ENCODE measurements around the gene CFAP410. TPM values are rescaled to one million over a fixed set of nuclear protein-coding genes. Genes with fewer than 3 reads are reported as not detected.
A peak's percentile ranks its signal among the peaks of the same experiment; 100 is the strongest.

Gene CFAP410
- total and polyA plus RNA-seq, 8 donors, result 16.5 to 31.5 (median 21.1) TPM

DNA sequence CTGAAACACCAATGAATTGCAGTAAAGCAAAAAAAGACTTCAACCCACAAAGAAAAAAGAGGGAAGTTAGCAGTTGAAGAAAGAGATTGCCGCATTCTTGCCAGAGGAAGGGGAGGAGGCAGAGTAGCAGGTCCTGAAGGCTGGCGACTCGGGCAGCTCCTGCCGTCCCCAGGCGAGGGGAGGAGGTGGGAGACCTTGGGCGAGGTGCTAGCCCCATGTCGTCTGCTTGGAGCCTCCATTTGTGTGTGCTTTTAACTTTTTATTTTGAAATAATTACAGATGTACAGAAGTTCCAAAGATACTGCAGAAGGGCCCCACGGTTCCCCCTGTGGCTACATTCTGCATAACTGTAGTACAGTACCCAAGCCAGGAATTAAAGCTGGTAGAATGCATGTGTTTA is 21.0 kb upstream of the CFAP410 start:
- peaks cover 0 to 43% of the 10 kb centered on the region in 2 donors for H3K4me1 ChIP-seq
- ATAC-seq (peak; percentile 38), DNase-seq (peak in 1 of 4 donors; percentile 70)
- intact Hi-C loops (cut with DNase I), result no loop called here
- no peaks in the 10 kb centered on the region for H3K9me3 ChIP-seq
- H3K36me3 ChIP-seq, result peaks cover 0 to 25% of the 10 kb centered on the region in 2 donors
- no peak overlapping the region for H3K4me3 ChIP-seq
- peak overlapping the region in 1 of 2 donors; percentile 82 for H3K27ac ChIP-seq
- H3K27me3 ChIP-seq, result no peaks in the 10 kb centered on the region
- TF ChIP-seq, protein P1, sequence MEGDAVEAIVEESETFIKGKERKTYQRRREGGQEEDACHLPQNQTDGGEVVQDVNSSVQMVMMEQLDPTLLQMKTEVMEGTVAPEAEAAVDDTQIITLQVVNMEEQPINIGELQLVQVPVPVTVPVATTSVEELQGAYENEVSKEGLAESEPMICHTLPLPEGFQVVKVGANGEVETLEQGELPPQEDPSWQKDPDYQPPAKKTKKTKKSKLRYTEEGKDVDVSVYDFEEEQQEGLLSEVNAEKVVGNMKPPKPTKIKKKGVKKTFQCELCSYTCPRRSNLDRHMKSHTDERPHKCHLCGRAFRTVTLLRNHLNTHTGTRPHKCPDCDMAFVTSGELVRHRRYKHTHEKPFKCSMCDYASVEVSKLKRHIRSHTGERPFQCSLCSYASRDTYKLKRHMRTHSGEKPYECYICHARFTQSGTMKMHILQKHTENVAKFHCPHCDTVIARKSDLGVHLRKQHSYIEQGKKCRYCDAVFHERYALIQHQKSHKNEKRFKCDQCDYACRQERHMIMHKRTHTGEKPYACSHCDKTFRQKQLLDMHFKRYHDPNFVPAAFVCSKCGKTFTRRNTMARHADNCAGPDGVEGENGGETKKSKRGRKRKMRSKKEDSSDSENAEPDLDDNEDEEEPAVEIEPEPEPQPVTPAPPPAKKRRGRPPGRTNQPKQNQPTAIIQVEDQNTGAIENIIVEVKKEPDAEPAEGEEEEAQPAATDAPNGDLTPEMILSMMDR (IDR thresholded peaks at IDR 0.05), result no peak

DNA sequence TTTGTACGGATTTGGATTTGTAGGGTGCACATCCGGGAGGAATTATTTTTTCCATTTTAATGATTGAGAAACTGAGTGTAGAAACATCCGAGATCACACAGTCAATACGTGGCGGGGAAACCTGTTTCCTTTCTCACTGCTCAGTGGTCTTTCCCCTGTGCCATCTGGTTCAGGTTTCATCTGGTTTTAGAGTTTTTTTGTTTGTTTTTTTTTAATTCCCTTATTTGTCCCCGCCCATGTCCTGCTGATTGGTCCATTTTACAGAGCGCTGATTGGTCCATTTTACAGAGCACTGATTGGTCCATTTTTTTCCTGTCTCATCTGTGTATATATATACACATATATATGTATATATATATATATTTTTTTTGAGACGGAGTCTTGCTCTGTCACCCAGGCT is 20.2 kb upstream of the CFAP410 start:
- no peak for DNase-seq
- Histone ChIP-seq H3K4me1 (peaks cover 0 to 50% of the 10 kb centered on the region in 2 donors), H3K27ac (peak overlapping the region in 1 of 2 donors; percentile 82), H3K36me3 (peaks cover 0 to 22% of the 10 kb centered on the region in 2 donors), H3K4me3 (no peak overlapping the region), H3K9me3 (no peaks in the 10 kb centered on the region), H3K27me3 (no peaks in the 10 kb centered on the region)
- TF ChIP-seq, protein P1 (IDR thresholded peaks at IDR 0.05), result no peak
- no peak for ATAC-seq
- intact Hi-C loops (cut with DNase I), result no loop called here

DNA sequence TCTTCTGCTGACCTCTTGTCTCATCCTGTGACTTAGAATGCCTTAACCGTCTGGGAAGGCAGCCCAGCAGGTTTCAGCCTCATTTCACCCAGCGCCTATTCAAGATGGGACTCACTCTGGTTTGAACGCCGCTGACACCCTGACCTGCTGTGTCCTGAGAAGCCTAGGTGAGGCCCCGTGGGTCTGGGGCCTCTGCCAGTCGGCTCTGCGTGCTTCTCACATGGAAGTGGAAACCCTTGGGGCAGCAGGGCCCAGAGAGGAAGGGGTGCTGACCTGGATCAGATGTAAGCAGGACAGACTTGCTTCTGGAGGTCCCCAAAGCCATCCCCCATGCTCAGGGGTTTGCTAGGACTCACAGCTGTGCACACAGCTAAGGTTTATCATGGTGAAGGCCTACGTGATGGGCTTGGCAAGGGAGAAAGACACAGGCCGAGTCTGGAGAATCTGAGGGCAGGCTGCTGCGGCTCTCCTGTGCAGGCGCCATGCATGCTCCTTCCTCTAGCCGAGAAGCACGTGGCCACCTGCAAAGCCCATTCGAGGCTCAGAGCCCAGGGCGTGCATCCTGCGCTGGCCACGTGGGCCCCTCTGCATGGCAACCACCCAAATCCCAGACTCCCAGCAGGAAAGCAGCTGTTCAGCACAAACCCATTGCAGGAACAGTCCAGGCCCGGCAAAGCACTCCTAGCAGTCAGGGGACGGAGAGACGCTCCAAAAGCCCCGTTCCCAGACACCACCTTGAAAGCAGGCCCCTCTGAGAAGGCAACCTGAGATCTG is 18.1 kb upstream of the CFAP410 start:
- DNase-seq (peak in 1 of 4 donors; percentile 58), ATAC-seq (no peak)
- H3K27ac ChIP-seq, result peak overlapping the region in 1 of 2 donors; percentile 57
- H3K9me3 ChIP-seq, result no peaks in the 10 kb centered on the region
- peaks cover 7 to 64% of the 10 kb centered on the region in 2 donors for H3K4me1 ChIP-seq
- H3K27me3 ChIP-seq, result peaks cover 2 to 11% of the 10 kb centered on the region in 2 donors
- intact Hi-C loops (cut with DNase I), result no loop called here
- TF ChIP-seq, protein P1 (IDR thresholded peaks at IDR 0.05), result no peak
- peaks cover 0 to 16% of the 10 kb centered on the region in 2 donors for H3K36me3 ChIP-seq
- H3K4me3 ChIP-seq, result no peak overlapping the region

DNA sequence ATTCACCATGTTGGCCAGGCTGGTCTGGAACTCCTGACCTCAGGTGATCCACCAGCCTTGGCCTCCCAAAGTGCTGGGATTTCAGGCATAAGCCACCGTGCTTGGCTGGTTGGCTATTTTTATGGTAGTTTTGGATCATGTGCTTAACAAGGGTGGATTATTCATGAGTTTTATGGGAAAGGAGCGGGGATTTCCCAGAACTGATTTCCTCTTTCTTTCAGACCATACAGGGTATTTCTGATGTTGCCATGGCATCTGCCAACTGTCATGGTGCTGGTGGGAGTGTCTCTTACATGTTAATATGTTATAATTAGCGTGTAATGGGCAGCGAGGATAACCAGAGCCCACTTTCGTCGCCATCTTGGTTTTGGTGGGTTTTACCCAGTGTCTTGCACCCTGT is 17.4 kb upstream of the CFAP410 start:
- H3K36me3 ChIP-seq, result peaks cover 0 to 16% of the 10 kb centered on the region in 2 donors
- H3K4me1 ChIP-seq, result peaks cover 7 to 68% of the 10 kb centered on the region in 2 donors
- DNase-seq (no peak), ATAC-seq (no peak)
- peak overlapping the region in 1 of 2 donors; percentile 57 for H3K27ac ChIP-seq
- no peak overlapping the region for H3K4me3 ChIP-seq
- no peaks in the 10 kb centered on the region for H3K9me3 ChIP-seq
- peaks cover 6 to 17% of the 10 kb centered on the region in 2 donors for H3K27me3 ChIP-seq
- intact Hi-C loops (cut with DNase I), result no loop called here
- TF ChIP-seq, protein P1 (IDR thresholded peaks at IDR 0.05), result no peak

DNA sequence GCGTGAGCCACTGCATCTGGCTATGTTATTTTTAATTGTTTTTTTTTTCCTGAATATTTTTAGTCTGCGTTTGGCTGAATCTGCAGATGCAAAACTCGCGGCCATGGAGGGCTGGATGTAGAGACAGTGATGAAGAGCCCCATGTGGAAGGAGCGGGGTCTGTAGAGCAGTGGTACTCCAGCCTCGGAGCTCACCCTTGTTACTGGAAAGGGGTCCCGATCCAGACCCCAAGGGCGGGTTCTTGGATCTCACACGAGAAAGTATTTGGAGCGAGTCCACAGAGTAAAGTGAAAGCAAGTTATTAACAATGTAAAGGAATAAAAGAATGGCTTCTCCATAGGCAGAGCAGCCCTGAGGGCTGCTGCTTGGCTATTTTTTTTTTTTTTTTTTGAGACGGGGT is 17.0 kb upstream of the CFAP410 start:
- no peak for DNase-seq
- no peak overlapping the region for H3K4me3 ChIP-seq
- peaks cover 7 to 21% of the 10 kb centered on the region in 2 donors for H3K27me3 ChIP-seq
- TF ChIP-seq, protein P1 (IDR thresholded peaks at IDR 0.05), result no peak
- no peaks in the 10 kb centered on the region for H3K9me3 ChIP-seq
- H3K36me3 ChIP-seq, result peaks cover 0 to 16% of the 10 kb centered on the region in 2 donors
- peaks cover 7 to 68% of the 10 kb centered on the region in 2 donors for H3K4me1 ChIP-seq
- ATAC-seq, result no peak
- peak overlapping the region in 1 of 2 donors; percentile 57 for H3K27ac ChIP-seq
- intact Hi-C loops (cut with DNase I), result no loop called here
